T-helper 17 cell (primary cell): ENCODE measurements around the gene C6orf89. TPM values are rescaled to one million over a fixed set of nuclear protein-coding genes. Genes with fewer than 3 reads are reported as not detected.

Experiments
- ATAC-seq: fragments of 150-1000 bp; cut with Tn5 transposase; 2 replicates; pipeline ENCODE4 v1.10.0; 2021; ENCODE audit warnings: mild to moderate bottlenecking, moderate library complexity
- DNase-seq, 3 donors: peaks; one replicate each; pipeline versions ENCODE4 v3.0.0 to v3.0.0-alpha.2; 2020 to 2021
- H3K9me3 ChIP-seq: one replicate; pipeline ENCODE4 v1.7.0; 2013; ENCODE audit warnings: low read length, mild to moderate bottlenecking; ENCODE audit not compliant: control insufficient read depth, poor library complexity, severe bottlenecking
- H3K27ac Mint-ChIP-seq: one replicate; pipeline ENCODE4 v1.8.0; 2022; ENCODE audit warnings: mild to moderate bottlenecking, moderate library complexity, mixed read lengths
- H3K27me3 Mint-ChIP-seq: one replicate; pipeline ENCODE4 v1.8.0; 2022; ENCODE audit warnings: mixed read lengths
- H3K36me3 Mint-ChIP-seq: one replicate; pipeline ENCODE4 v1.8.0; 2022; ENCODE audit warnings: low read depth, mixed read lengths
- H3K4me1 Mint-ChIP-seq: one replicate; pipeline ENCODE4 v1.8.0; 2022; ENCODE audit warnings: mild to moderate bottlenecking, mixed read lengths
- H3K4me3 Mint-ChIP-seq: one replicate; pipeline ENCODE4 v1.8.0; 2022; ENCODE audit warnings: mild to moderate bottlenecking, moderate library complexity, mixed read lengths
- total RNA-seq, 4 donors: library from RNA in 2 of 4; stranded (reverse) in 2 of 4; gene quantifications; one replicate each; pipeline ENCODE4 v1.2.3 and lab custom pipeline; 2022 to 2026

The C6orf89 gene
- total RNA-seq, 2 donors from 2014 or later = 30.9 to 36.4 TPM

DNA sequence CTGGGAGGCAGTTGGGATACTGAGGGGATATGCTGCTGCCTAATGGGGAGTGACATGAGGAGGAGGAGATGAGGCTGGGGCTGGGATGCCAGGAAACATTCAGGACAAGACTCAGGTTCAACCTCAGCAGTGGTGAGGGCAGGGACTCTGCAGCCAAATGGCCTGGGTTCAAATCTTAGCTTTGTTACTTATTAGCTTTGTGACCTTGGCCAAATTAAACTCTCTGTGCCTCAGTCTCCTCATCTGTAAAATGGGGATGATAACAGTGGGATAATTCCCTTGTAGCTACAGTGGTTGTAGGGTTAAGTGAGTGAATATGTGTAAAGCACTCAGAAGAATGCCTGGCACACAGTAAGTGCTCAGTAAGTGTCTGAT is 70.7 kb downstream of the C6orf89 start:
- DNase-seq = no peak
- H3K27ac Mint-ChIP-seq = peak overlapping the region; percentile 92
- peaks cover 53% of the 10 kb centered on the region for H3K4me1 Mint-ChIP-seq
- no peaks in the 10 kb centered on the region for H3K27me3 Mint-ChIP-seq
- H3K36me3 Mint-ChIP-seq = peaks cover 2% of the 10 kb centered on the region
- ATAC-seq = no peak
- H3K9me3 ChIP-seq = no peaks in the 10 kb centered on the region
- H3K4me3 Mint-ChIP-seq = peak overlapping the region; percentile 94

DNA sequence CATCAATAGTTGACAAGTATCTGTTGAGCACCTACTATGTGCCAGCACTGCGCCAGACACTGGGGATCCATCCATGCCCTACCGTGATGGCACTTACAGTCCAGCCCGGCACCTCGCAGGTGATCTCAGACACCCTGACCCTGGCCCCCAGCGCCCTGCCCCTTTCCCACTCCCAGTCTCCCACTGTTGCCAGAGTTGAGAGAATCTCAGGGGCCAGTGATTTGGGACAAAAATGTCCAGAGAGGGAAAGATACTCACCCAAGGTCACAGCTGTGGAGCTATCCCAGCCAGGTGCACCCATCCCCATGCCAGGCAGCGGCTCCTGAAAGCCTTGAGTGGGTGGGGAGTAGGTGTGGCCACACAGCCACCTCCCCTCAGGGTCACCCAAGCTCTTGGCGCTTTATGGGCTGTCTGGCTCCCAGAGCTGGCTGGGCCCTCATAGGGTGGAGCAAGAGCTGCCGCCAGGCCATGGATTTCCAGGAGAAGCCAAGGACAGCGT is 72.1 kb downstream of the C6orf89 start:
- Mint-ChIP-seq H3K4me3 (no peak overlapping the region), H3K27me3 (no peaks in the 10 kb centered on the region)

DNA sequence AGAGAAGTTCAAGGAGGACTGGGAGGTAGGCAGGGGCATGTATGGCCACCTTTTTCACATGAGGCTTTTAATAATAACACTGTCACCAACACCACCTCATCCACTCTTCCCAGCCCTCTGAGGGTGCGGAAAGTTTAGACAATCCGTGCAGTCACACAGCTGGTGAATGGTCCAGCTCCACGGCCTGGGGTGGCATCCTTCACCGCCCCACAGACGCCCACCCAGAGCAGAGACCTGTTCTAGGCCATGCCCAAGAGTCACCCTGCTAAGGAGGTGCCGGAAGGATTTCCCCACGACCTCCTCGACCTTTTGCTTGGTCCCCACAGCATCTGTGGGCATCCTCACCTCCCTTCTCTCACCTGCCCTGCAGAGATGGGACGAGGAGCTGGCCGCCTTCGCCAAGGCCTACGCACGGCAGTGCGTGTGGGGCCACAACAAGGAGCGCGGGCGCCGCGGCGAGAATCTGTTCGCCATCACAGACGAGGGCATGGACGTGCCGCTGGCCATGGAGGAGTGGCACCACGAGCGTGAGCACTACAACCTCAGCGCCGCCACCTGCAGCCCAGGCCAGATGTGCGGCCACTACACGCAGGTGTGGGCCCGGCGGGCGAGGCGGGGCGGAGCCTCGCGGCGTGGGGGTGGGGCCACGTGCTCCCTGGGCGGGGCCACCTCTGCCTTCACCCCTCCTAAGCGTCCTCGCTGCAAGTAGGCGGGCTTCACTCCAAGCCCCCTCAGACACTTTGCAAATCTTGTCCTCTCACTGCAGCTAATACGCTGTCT is 73.2 kb downstream of the C6orf89 start:
- peaks cover 2% of the 10 kb centered on the region for H3K36me3 Mint-ChIP-seq

More for the DNA sequence above, 72.1 kb downstream of the C6orf89 start:
- ATAC-seq (no peak), DNase-seq (no peak)
- Mint-ChIP-seq H3K4me1 (peaks cover 58% of the 10 kb centered on the region), H3K36me3 (peaks cover 2% of the 10 kb centered on the region), H3K27ac (peak overlapping the region; percentile 92)
- H3K9me3 ChIP-seq = no peaks in the 10 kb centered on the region

DNA sequence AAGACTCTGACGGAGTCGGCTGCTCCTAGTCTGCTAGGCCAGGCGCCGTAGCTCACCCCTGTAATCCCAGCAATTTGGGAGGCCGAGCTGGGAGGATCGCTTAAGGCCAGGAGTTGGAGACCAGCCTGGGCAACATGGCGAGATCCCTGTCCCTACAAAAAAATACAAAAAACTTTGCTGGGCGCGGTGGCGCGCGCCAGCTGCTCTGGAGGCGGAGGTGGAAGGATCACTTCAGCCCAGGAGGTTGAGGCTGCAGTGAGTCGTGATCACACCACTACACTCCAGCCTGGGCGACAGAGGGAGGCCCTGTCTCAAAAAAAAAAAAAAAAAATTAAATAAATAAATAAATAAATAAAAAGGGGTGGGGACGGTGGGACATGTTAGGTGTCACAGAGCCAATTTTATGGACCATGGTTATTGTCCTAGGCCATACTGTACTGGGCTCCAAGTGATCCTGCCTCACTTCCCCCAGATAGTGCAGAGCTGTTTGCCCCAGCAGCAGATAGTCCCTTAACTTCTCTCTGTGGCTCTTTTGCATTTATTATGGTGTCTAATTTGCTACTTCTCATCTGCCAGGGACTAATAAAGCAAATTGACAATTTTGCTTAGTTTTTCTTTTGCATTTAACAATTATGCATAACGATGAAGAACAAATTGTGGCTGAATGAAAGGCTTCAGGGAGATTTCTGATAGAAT is 74.0 kb downstream of the C6orf89 start:
- Mint-ChIP-seq H3K4me1 (peaks cover 58% of the 10 kb centered on the region), H3K36me3 (peaks cover 2% of the 10 kb centered on the region), H3K27ac (peak overlapping the region; percentile 93), H3K4me3 (no peak overlapping the region), H3K27me3 (no peaks in the 10 kb centered on the region)
- no peak for DNase-seq
- H3K9me3 ChIP-seq = no peaks in the 10 kb centered on the region
- no peak for ATAC-seq

More for the DNA sequence above, 73.2 kb downstream of the C6orf89 start:
- ATAC-seq = no peak
- Mint-ChIP-seq H3K27me3 (no peaks in the 10 kb centered on the region), H3K4me3 (no peak overlapping the region), H3K27ac (peak overlapping the region; percentile 92), H3K4me1 (peaks cover 61% of the 10 kb centered on the region)
- no peak for DNase-seq
- H3K9me3 ChIP-seq = no peaks in the 10 kb centered on the region

DNA sequence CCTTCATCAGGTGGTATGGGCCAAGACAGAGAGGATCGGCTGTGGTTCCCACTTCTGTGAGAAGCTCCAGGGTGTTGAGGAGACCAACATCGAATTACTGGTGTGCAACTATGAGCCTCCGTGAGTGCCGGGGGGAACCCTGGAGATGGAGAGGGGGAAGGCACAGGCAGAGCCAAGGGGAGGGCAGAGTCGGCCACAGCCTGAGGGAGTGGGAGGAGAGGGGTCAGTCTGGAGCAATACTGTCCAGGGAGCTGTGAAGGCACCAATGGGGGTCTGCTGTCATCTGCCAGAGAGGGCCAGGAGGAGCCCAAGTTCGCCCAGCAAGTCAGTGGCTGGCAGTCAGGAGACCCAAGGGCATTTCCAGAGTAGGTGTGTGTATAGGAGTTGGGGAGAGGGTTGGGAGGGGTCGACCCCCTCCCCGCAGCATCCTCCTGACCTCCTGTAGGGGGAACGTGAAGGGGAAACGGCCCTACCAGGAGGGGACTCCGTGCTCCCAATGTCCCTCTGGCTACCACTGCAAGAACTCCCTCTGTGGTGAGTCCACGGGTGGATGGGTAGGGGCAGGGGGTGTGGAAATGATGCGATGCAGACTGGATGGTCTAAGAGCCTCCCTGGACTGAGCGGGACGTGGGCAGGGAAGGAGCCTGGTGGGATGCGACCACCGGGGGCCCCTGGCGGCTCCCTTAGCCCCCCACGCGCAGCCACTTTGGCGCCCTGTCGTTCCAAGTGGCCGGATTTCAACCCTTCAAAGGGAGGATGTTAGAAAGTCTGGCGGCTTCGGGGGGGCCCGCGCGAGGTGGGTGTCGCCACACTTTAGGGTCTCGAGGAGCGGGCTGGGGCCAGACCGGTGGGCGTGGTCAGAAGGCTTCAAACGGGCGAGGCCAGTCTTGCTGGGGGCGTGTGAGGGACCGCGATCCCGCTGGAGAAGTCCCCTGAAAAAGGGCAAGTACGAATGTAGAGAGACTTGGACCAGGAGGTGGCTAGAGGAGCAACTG is 76.0 kb downstream of the C6orf89 start:
- peaks cover 2% of the 10 kb centered on the region for H3K36me3 Mint-ChIP-seq
- no peaks in the 10 kb centered on the region for H3K27me3 Mint-ChIP-seq
- no peak for DNase-seq
- peak overlapping the region; percentile 93 for H3K27ac Mint-ChIP-seq
- H3K9me3 ChIP-seq = no peaks in the 10 kb centered on the region
- H3K4me1 Mint-ChIP-seq = peaks cover 47% of the 10 kb centered on the region
- H3K4me3 Mint-ChIP-seq = peak overlapping the region; percentile 66
- ATAC-seq = no peak

DNA sequence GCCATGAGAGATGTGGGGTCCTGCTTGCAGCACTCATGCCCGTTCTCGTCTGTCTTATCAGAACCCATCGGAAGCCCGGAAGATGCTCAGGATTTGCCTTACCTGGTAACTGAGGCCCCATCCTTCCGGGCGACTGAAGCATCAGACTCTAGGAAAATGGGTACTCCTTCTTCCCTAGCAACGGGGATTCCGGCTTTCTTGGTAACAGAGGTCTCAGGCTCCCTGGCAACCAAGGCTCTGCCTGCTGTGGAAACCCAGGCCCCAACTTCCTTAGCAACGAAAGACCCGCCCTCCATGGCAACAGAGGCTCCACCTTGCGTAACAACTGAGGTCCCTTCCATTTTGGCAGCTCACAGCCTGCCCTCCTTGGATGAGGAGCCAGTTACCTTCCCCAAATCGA is 77.1 kb downstream of the C6orf89 start:
- DNase-seq (peak; percentile 56 to 83 (median 73)), ATAC-seq (peak; percentile 84)
- Mint-ChIP-seq H3K4me3 (peak overlapping the region; percentile 71), H3K27me3 (no peaks in the 10 kb centered on the region), H3K36me3 (no peaks in the 10 kb centered on the region), H3K4me1 (peaks cover 39% of the 10 kb centered on the region), H3K27ac (peak overlapping the region; percentile 93)
- no peaks in the 10 kb centered on the region for H3K9me3 ChIP-seq

DNA sequence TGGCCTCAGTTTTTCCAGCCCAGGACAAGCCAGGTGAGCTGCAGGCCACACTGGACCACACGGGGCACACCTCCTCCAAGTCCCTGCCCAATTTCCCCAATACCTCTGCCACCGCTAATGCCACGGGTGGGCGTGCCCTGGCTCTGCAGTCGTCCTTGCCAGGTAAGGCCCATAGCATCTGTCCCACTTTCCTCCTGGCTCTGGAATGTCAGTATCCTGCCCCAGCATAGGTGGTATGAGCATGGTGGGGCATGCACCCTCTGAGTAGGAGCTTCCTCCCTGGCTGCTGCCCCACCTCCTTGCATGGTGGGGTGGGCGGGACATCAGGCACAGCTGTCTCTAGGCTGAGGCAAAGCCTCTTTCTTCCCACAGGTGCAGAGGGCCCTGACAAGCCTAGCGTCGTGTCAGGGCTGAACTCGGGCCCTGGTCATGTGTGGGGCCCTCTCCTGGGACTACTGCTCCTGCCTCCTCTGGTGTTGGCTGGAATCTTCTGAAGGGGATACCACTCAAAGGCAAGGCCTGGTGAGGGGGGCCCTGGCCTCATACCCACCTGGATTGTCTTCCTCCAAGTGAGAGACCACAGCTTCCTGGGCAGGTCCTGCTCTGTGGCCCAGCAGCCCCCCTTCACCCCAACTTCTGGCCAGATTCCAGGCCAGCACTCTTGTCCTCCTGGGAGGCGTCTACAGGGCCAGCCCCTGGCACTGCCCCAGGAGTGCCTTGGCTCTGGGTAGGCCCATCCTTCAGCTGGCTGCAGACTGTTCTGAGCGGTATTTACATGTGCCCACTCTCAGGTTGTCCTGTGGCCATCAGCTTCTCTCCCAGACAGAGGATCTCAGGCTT is 77.9 kb downstream of the C6orf89 start:
- Mint-ChIP-seq H3K4me1 (peaks cover 39% of the 10 kb centered on the region), H3K36me3 (peaks cover 1% of the 10 kb centered on the region), H3K4me3 (peak overlapping the region; percentile 71), H3K27ac (peak overlapping the region; percentile 93), H3K27me3 (no peaks in the 10 kb centered on the region)
- ATAC-seq = peak; percentile 70
- no peak for DNase-seq
- H3K9me3 ChIP-seq = no peaks in the 10 kb centered on the region

DNA sequence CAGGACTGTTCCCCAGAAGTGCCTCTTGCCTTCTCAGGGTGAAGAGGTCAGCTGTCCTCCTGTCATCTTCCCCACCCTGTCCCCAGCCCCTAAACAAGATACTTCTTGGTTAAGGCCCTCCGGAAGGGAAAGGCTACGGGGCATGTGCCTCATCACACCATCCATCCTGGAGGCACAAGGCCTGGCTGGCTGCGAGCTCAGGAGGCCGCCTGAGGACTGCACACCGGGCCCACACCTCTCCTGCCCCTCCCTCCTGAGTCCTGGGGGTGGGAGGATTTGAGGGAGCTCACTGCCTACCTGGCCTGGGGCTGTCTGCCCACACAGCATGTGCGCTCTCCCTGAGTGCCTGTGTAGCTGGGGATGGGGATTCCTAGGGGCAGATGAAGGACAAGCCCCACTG is 78.6 kb downstream of the C6orf89 start:
- Mint-ChIP-seq H3K27ac (peak overlapping the region; percentile 93), H3K4me3 (no peak overlapping the region), H3K36me3 (peaks cover 3% of the 10 kb centered on the region), H3K27me3 (no peaks in the 10 kb centered on the region), H3K4me1 (peaks cover 39% of the 10 kb centered on the region)
- DNase-seq = no peak
- ATAC-seq = no peak
- H3K9me3 ChIP-seq = no peaks in the 10 kb centered on the region

DNA sequence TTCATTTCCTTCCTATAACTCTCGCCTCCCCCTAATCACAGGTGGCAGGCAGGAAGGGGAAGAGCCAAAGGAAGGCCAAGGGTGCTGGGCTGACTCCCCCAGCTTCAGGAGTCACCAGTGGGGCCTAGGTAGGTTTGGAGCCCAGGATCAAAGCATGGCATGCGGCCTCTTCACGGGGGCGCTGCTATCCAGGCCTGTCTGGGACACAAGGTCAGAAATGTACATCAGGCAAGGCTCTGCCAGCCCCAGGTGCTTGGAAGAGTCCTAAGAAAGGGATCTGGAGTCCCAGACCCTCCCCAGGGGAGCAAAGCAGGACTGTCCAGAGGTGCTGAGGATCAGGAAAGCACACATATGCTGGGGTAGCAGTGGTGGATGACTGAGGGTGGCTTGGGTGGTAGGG is 79.2 kb downstream of the C6orf89 start:
- H3K9me3 ChIP-seq = no peaks in the 10 kb centered on the region
- Mint-ChIP-seq H3K4me3 (peak overlapping the region; percentile 31), H3K36me3 (peaks cover 3% of the 10 kb centered on the region), H3K4me1 (peaks cover 41% of the 10 kb centered on the region), H3K27ac (peak overlapping the region; percentile 93), H3K27me3 (no peaks in the 10 kb centered on the region)
- DNase-seq (no peak), ATAC-seq (no peak)

DNA sequence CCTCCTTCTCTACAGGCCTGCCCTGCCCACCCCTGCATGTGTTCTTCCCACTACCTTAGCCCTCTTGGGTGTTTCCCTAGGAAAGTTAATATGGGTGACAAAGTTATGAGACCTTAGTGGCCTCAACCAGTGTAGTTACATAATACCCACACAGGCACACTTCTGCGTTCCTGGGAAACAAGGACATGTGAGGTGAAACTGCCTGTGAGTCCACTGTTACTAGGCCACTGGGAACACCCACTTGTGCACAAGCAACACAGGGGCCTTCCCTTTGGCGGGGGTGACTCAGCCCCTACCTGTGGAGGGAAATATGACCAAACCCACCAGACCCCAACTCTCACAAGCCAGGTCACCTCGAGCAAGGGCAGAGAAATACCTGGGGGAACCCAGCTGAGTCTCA is 81.5 kb downstream of the C6orf89 start:
- no peaks in the 10 kb centered on the region for H3K27me3 Mint-ChIP-seq
- H3K36me3 Mint-ChIP-seq = peaks cover 3% of the 10 kb centered on the region
- H3K4me3 Mint-ChIP-seq = no peak overlapping the region
- ATAC-seq (no peak), DNase-seq (no peak)
- peak overlapping the region; percentile 93 for H3K27ac Mint-ChIP-seq
- H3K9me3 ChIP-seq = no peaks in the 10 kb centered on the region
- peaks cover 32% of the 10 kb centered on the region for H3K4me1 Mint-ChIP-seq

DNA sequence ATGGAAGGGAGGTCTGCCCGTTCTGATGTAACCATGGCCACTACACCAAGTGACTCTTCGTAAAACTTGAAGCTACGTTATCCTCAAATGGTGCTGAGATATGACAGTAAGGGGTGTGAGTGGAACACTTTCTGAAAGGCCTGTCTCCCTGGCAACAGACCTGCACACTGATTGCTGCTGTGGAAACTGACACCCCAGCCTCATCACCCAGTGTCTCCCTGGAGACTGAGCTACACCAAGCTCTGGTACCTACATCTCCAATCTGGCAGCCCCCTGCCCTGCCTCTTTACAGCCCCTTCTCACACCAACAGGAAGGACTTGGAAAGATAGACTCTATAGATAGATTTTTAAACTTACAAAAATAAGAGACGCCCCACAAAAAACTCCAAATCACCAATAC is 82.0 kb downstream of the C6orf89 start:
- H3K4me1 Mint-ChIP-seq = peaks cover 27% of the 10 kb centered on the region
- ATAC-seq = no peak
- no peak overlapping the region for H3K27ac Mint-ChIP-seq
- H3K36me3 Mint-ChIP-seq = peaks cover 3% of the 10 kb centered on the region
- DNase-seq = no peak
- no peaks in the 10 kb centered on the region for H3K9me3 ChIP-seq
- no peaks in the 10 kb centered on the region for H3K27me3 Mint-ChIP-seq
- no peak overlapping the region for H3K4me3 Mint-ChIP-seq

DNA sequence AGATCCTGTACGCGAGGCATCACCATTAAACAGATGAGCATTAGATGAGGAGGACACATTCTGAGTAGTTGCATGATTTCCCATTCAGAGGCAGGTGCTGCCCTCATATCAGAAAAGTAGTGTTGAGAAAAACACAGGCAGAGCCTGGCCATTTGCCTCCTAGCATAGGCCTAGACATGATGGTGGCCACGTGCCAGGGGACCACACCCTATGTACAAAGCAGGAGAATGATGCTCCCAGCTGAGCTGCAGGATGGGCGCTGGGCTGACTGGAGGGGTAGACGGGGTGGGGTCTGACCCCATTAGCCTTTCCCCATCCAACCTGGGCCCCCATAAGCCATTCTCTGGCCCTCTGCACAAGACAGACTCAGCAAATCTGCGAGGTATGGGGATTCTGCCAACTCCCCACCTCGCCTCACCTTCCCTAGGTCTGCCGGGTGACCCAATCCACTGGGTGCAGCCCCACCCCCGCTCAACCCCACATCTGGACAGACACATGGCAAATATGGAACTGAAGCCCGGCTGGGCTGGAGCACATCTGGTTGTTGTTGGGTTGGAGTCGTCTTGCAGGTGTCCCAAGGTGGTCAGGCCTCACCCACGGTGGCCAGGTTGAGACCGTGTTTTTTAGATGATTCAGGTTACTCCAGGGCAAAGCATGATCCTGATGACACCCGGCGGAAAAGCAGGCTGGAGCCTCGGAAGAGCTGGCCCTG is 82.7 kb downstream of the C6orf89 start:
- DNase-seq (no peak), ATAC-seq (no peak)
- peak overlapping the region; percentile 31 for H3K4me3 Mint-ChIP-seq
- H3K36me3 Mint-ChIP-seq = peaks cover 3% of the 10 kb centered on the region
- no peak overlapping the region for H3K27ac Mint-ChIP-seq
- H3K27me3 Mint-ChIP-seq = no peaks in the 10 kb centered on the region
- no peaks in the 10 kb centered on the region for H3K9me3 ChIP-seq
- peaks cover 21% of the 10 kb centered on the region for H3K4me1 Mint-ChIP-seq
